Peyer's patch (tissue), 4 donors: Measurements from ENCODE around the gene DIPK1B. TPM values are rescaled to one million over a fixed set of nuclear protein-coding genes. Genes with fewer than 3 reads are reported as not detected.

Experiments used
- DNase-seq, 3 donors: peaks; one replicate each; pipeline ENCODE4 v3.0.0-alpha.2; 2017 to 2019
- H3K27ac ChIP-seq, 4 donors: fragments of 200-600 bp; sonication (generic); one replicate each; pipeline ENCODE4 v1.5.1; 2016 to 2019
- H3K27me3 ChIP-seq, 2 donors: fragments of 200-600 bp; sonication (generic); one replicate each; pipeline ENCODE4 v1.5.1; 2019
- H3K36me3 ChIP-seq, 3 donors: fragments of 200-600 bp; sonication (generic); one replicate each; pipeline ENCODE4 v1.5.1; 2016 to 2019
- H3K4me1 ChIP-seq, 4 donors: fragments of 200-600 bp; sonication (generic); one replicate each; pipeline ENCODE4 v1.5.1; 2016 to 2019
- H3K4me3 ChIP-seq, 4 donors: fragments of 200-600 bp; sonication (generic); 1 replicate in 3 of 4; 2 replicates in 1 of 4; pipeline ENCODE4 v1.5.1; 2016 to 2019; ENCODE audit warnings: mild to moderate bottlenecking in 1 of 4
- H3K9me3 ChIP-seq, 4 donors: fragments of 200-600 bp; sonication (generic); one replicate each; pipeline ENCODE4 v1.5.1; 2016 to 2019; ENCODE audit warnings: mild to moderate bottlenecking in 1 of 4
- CTCF ChIP-seq, 6 experiments: fragments of 450-650 bp in 4 of 6; fragments of 200-600 bp in 2 of 6; sonication (generic) in 1 of 6; IDR thresholded peaks; one replicate each; pipeline ENCODE4 v1.5.1; 2017 to 2019; ENCODE audit warnings: antibody characterized with exemption in 6 of 6, mild to moderate bottlenecking in 3 of 6, moderate library complexity in 1 of 6
- POLR2A ChIP-seq, 2 donors: fragments of 450-650 bp; IDR thresholded peaks; one replicate each; pipeline ENCODE4 v1.5.1; 2017; ENCODE audit warnings: antibody characterized with exemption in 2 of 2, mild to moderate bottlenecking in 2 of 2, moderate library complexity in 2 of 2
- total RNA-seq, 4 donors: library from RNA; depleted of rRNA; stranded (reverse); fragments of >200 nt; gene quantifications; one replicate each; pipeline ENCODE4 v1.1.0, GENCODE V29; 2016

DIPK1B gene
- total RNA-seq, 4 donors from 2014 or later = 0.70 to 5.8 (median 2.6) TPM

DNA sequence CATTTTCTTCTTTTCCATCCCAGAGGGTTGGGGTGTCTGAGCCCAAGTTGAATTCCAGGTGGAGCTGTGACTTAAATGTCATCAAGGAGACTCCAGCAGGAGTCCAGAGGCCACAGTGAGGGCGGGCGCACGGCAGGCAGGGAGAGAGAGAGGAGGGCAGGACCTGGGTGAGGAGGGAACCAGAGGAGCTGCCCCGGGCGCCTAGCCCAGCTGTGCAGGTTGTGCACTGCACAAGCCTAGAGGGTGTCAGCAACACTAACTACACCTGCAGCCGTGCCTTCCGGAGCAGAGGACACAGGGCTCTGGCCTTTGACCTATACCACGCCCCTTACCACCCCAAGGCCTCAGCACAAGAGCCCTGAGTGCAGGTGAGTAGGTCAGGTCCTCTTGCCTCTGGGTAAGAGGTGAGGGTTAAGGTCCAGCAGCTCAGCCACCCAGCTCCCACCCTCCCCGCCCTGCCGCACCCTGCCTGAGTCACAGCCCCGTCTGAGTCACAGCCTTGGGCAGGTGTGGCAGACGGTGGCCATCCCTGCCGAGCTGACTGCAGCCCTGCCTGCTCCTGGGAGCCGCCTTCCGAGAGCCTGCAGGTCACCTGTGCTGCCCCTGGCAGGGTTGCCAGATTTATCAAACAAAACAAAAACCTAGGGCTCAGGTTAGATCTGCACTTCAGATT is 18.7 kb upstream of the DIPK1B start:
- H3K4me1 ChIP-seq = peaks cover 0 to 74% (median 3%) of the 10 kb centered on the region in 4 donors
- H3K27ac ChIP-seq = peak overlapping the region in 3 of 4 donors; percentile 75 to 95 (median 91)
- H3K27me3 ChIP-seq = no peaks in the 10 kb centered on the region
- peak overlapping the region in 2 of 4 donors; percentile 40 to 47 for H3K4me3 ChIP-seq
- TF ChIP-seq POLR2A (IDR thresholded peaks at IDR 0.05) (peak; percentile 82 to 86), CTCF (IDR thresholded peaks at IDR 0.05) (peak in 1 of 6 experiments; percentile 6)
- peak in 2 of 3 donors; percentile 91 to 95 for DNase-seq
- H3K36me3 ChIP-seq = no peaks in the 10 kb centered on the region
- H3K9me3 ChIP-seq = no peaks in the 10 kb centered on the region

DNA sequence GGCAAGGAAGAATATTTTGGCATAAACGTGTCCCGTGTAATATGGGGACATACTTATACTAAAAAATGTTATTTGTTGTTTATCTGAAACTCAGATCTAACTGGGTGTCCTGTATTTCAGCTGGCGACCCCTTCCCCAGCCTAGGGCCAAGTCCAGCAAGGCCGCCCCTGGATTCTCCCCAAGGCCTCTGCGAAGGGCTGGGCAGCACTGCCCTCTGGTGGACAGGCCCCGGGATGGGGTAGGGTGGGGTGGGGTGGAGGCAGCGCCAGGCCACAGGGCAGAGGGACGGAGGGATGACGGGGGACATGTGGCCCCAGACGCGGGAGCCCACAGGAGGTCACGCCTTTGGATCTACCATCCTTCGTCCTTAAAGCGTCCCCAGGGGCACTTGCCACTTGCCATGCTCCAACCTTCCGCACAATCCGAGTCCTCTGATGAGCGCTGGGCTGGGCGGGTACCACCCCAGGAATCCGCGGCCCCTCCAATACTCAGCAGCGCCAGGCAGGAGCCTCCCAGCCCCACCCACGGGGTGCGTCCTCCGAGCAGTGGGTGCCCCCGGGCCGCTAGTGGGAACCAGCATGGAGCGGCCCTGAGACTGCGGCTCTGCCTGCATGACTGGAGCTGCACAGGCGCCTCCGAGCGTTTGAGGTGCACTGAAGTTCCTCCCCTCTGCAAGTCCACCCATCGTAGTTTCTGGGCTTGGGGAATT is 18.1 kb upstream of the DIPK1B start:
- peaks cover 0 to 68% (median 3%) of the 10 kb centered on the region in 4 donors for H3K4me1 ChIP-seq

GRCh38 chr9:136694872-136695247 is 17.5 kb upstream of the DIPK1B start:
- no peak for TF ChIP-seq POLR2A (IDR thresholded peaks at IDR 0.05)
- no peak for TF ChIP-seq CTCF (IDR thresholded peaks at IDR 0.05)
- Histone ChIP-seq H3K27ac (peak overlapping the region in 3 of 4 donors; percentile 68 to 95 (median 91)), H3K4me3 (peak overlapping the region in 1 of 4 donors; percentile 38), H3K27me3 (no peaks in the 10 kb centered on the region), H3K4me1 (peaks cover 0 to 68% (median 3%) of the 10 kb centered on the region in 4 donors), H3K36me3 (no peaks in the 10 kb centered on the region), H3K9me3 (no peaks in the 10 kb centered on the region)
- DNase-seq = no peak

More for the DNA sequence above, 18.1 kb upstream of the DIPK1B start:
- peak overlapping the region in 1 of 4 donors; percentile 38 for H3K4me3 ChIP-seq
- no peaks in the 10 kb centered on the region for H3K27me3 ChIP-seq
- H3K36me3 ChIP-seq = no peaks in the 10 kb centered on the region
- H3K9me3 ChIP-seq = no peaks in the 10 kb centered on the region
- peak; percentile 40 to 87 (median 81) for DNase-seq
- TF ChIP-seq POLR2A (IDR thresholded peaks at IDR 0.05) (no peak), CTCF (IDR thresholded peaks at IDR 0.05) (peak in 5 of 6 experiments; percentile 16 to 88 (median 78))
- H3K27ac ChIP-seq = peak overlapping the region in 3 of 4 donors; percentile 68 to 95 (median 91)

GRCh38 chr9:136695435-136695895 is 16.9 kb upstream of the DIPK1B start:
- Histone ChIP-seq H3K9me3 (no peaks in the 10 kb centered on the region), H3K4me3 (no peak overlapping the region), H3K36me3 (no peaks in the 10 kb centered on the region), H3K4me1 (peaks cover 3 to 67% (median 6%) of the 10 kb centered on the region in 4 donors), H3K27me3 (no peaks in the 10 kb centered on the region), H3K27ac (peak overlapping the region in 3 of 4 donors; percentile 68 to 95 (median 91))
- DNase-seq = peak in 2 of 3 donors; percentile 77 to 84
- TF ChIP-seq CTCF (IDR thresholded peaks at IDR 0.05) = no peak
- TF ChIP-seq POLR2A (IDR thresholded peaks at IDR 0.05) = peak in 1 of 2 donors; percentile 66

DNA sequence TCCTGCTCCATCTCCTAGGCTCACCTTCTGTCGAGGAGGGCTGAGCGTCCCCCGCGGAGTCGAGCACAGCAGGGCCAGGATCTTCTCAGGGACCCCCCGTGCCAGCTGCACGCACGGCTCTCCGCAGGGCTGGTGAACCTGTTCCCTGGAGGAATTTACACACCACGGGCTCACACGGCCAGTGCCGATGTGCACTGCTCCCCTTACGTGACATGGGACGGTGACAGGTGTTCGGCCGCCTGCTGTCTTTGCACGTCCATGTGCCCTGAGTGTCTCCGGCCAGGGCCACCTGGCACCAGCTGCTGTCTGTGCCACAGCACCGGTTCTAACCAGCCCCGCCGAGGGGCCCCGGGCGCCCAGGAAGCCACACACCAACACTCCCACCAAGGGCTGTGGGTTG is 16.4 kb upstream of the DIPK1B start:
- Histone ChIP-seq H3K36me3 (no peaks in the 10 kb centered on the region), H3K4me1 (peaks cover 6 to 67% (median 8%) of the 10 kb centered on the region in 4 donors), H3K27ac (peak overlapping the region in 3 of 4 donors; percentile 68 to 95 (median 91)), H3K4me3 (no peak overlapping the region), H3K27me3 (no peaks in the 10 kb centered on the region), H3K9me3 (no peaks in the 10 kb centered on the region)
- TF ChIP-seq POLR2A (IDR thresholded peaks at IDR 0.05) = no peak
- TF ChIP-seq CTCF (IDR thresholded peaks at IDR 0.05) = no peak
- DNase-seq = no peak
